A549 (cell line): ENCODE results near the gene PKNOX1. TPM values are rescaled to one million over a fixed set of nuclear protein-coding genes. Genes with fewer than 3 reads are reported as not detected.

Experiments used
- ATAC-seq, 2 experiments: fragments of 200-7000 bp in 1 of 2; fragments of >200 bp in 1 of 2; cut with Nextera tagmentation in 1 of 2; cut with Tn5 transposase in 1 of 2; 3 replicates each; pipeline versions ENCODE4 v1.8.0 to v1.9.1; 2018 to 2020; ENCODE audit warnings: mild to moderate bottlenecking in 1 of 2, moderate library complexity in 1 of 2
- CTCF ChIA-PET: fragments of 300-600 bp; sonication (Branson Sonifier 250); formaldehyde crosslinking; extraction: SDS; loops from one replicate; lab custom pipeline; 2021; ENCODE audit warnings: antibody characterized with exemption, inconsistent platforms; lab: Yijun Ruan, JAX
- POLR2A ChIA-PET: fragments of 350-600 bp; formaldehyde crosslinking; extraction: SDS; loops from one replicate; lab custom pipeline; 2021; ENCODE audit warnings: antibody characterized with exemption, inconsistent platforms; lab: Yijun Ruan, JAX
- DNase-seq, 2 experiments: peaks; one replicate each; pipeline versions ENCODE4 v3.0.0 to v3.0.0-alpha.2; 2011 to 2016; ENCODE audit warnings: low read depth in 1 of 2, low spot score in 1 of 2
- FAIRE-seq: peaks from 2 replicates; lab custom pipeline; 2011; peaks lifted over from hg19 to GRCh38; lab: Jason Lieb, UNC
- H3K27ac ChIP-seq, 2 experiments: fragments of >200 bp; sonication (Bioruptor Twin); formaldehyde crosslinking; 3 replicates each; pipeline ENCODE4 v1.5.1; 2016 to 2017
- H3K4me1 ChIP-seq: fragments of >200 bp; sonication (Bioruptor Twin); formaldehyde crosslinking; 3 replicates; pipeline ENCODE4 v1.6.1; 2016
- H3K4me2 ChIP-seq: fragments of >200 bp; sonication (Bioruptor Twin); formaldehyde crosslinking; 3 replicates; pipeline ENCODE4 v1.6.1; 2016
- H3K4me3 ChIP-seq: fragments of >200 bp; sonication (Bioruptor Twin); formaldehyde crosslinking; 3 replicates; pipeline ENCODE4 v1.5.1; 2016
- H3K9me3 ChIP-seq: fragments of >200 bp; sonication (Bioruptor Twin); formaldehyde crosslinking; 3 replicates; pipeline ENCODE4 v1.6.1; 2016
- CBX8 ChIP-seq: fragments of 200-600 bp; sonication (generic); IDR thresholded peaks from 2 replicates; pipeline ENCODE4 v1.6.1; 2016
- CEBPB ChIP-seq, 2 experiments: fragments of >200 bp in 1 of 2; sonication (Bioruptor Twin) in 1 of 2; formaldehyde crosslinking in 1 of 2; IDR thresholded peaks; 2 replicates each; pipeline ENCODE4 v1.6.1; 2012 to 2016
- CHD2 ChIP-seq: fragments of 150-350 bp; IDR thresholded peaks from 2 replicates; pipeline ENCODE4 v1.6.1; 2014; ENCODE audit warnings: low read length; ENCODE audit not compliant: partially characterized antibody
- CHD4 ChIP-seq: fragments of 200-600 bp; sonication (generic); IDR thresholded peaks from 2 replicates; pipeline ENCODE4 v1.6.1; 2016; ENCODE audit warnings: antibody characterized with exemption, mild to moderate bottlenecking, borderline replicate concordance
- EP300 ChIP-seq, 2 experiments: fragments of >200 bp; sonication (Bioruptor Twin); formaldehyde crosslinking; IDR thresholded peaks; 2 replicates in 1 of 2; 3 replicates in 1 of 2; pipeline ENCODE4 v1.6.1; 2016 to 2017
- FOSL2 ChIP-seq, 2 experiments: fragments of 450-650 bp in 1 of 2; fragments of >200 bp in 1 of 2; sonication (Bioruptor Twin) in 1 of 2; formaldehyde crosslinking; IDR thresholded peaks; 2 replicates each; pipeline versions ENCODE4 v1.5.0 to v1.6.1; 2016 to 2020; ENCODE audit warnings: mild to moderate bottlenecking in 1 of 2, moderate library complexity in 1 of 2
- FOXS1 ChIP-seq: fragments of 250-450 bp; sonication (Bioruptor Pico); IDR thresholded peaks from 2 replicates; pipeline ENCODE4 v1.5.0; 2020; ENCODE audit warnings: mild to moderate bottlenecking, moderate library complexity
- GATA3 ChIP-seq: IDR thresholded peaks from 2 replicates; pipeline ENCODE4 v1.6.1; 2012; ENCODE audit warnings: borderline replicate concordance
- HDAC2 ChIP-seq: fragments of 200-600 bp; sonication (generic); IDR thresholded peaks from 2 replicates; pipeline ENCODE4 v1.6.1; 2016
- KDM5A ChIP-seq: fragments of 200-600 bp; sonication (generic); IDR thresholded peaks from 2 replicates; pipeline ENCODE4 v1.6.1; 2016; ENCODE audit warnings: antibody characterized with exemption, mild to moderate bottlenecking
- MAFK ChIP-seq: fragments of 450-650 bp; IDR thresholded peaks from 2 replicates; pipeline ENCODE4 v1.6.1; 2014; ENCODE audit not compliant: partially characterized antibody
- NFE2L2 ChIP-seq: fragments of 150-350 bp; conservative IDR thresholded peaks from 2 replicates; pipeline ENCODE4 v1.6.1; 2014; ENCODE audit warnings: low read length
- NPAS2 ChIP-seq: fragments of 250-450 bp; sonication (Bioruptor Pico); IDR thresholded peaks from 2 replicates; pipeline ENCODE4 v1.8.0; 2022; ENCODE audit warnings: mild to moderate bottlenecking, moderate library complexity, borderline replicate concordance
- NR3C1 ChIP-seq: fragments of >200 bp; sonication (Bioruptor Twin); formaldehyde crosslinking; IDR thresholded peaks from 3 replicates; pipeline ENCODE4 v1.6.1; 2017
- POLR2AphosphoS2 ChIP-seq: conservative IDR thresholded peaks from 2 replicates; pipeline ENCODE4 v1.6.1; 2012; ENCODE audit warnings: low read length, improper control_type of control experiment, inconsistent platforms
- RAD21 ChIP-seq, 2 experiments: fragments of >200 bp in 1 of 2; sonication (Bioruptor Twin) in 1 of 2; formaldehyde crosslinking in 1 of 2; IDR thresholded peaks in 1 of 2; conservative IDR thresholded peaks in 1 of 2; 2 replicates in 1 of 2; 3 replicates in 1 of 2; pipeline ENCODE4 v1.6.1; 2012 to 2018; ENCODE audit warnings: inconsistent platforms in 1 of 2
- RNF2 ChIP-seq: fragments of 200-600 bp; sonication (generic); IDR thresholded peaks from 2 replicates; pipeline ENCODE4 v1.6.1; 2016; ENCODE audit warnings: low read depth, mild to moderate bottlenecking, antibody characterized with exemption, moderate library complexity, borderline replicate concordance
- TP53 ChIP-seq: fragments of 250-450 bp; sonication (Bioruptor Pico); IDR thresholded peaks from 2 replicates; pipeline ENCODE4 v1.5.0; 2021; ENCODE audit warnings: mild to moderate bottlenecking, moderate library complexity
- ZFP36 ChIP-seq: fragments of 450-650 bp; IDR thresholded peaks from 2 replicates; pipeline ENCODE4 v1.6.1; 2014; ENCODE audit warnings: borderline replicate concordance; ENCODE audit not compliant: partially characterized antibody
- WGBS: methylation state at CpG from one replicate; pipeline ENCODE4 v1.1.6; 2017; ENCODE audit errors: missing lambda C conversion rate; 5-methylcytosine and 5-hydroxymethylcytosine counted together
- polyA plus RNA-seq, 4 experiments: library from polyadenylated mRNA; depleted of rRNA in 3 of 4; stranded (reverse); fragments of >200 nt; fragmentation: RNase III in 1 of 4; extraction: RNeasy Plus Mini Kit Qiagen cat#74134 plus additional on column Dnase treatment in 1 of 4; gene quantifications; 2 replicates in 3 of 4; 3 replicates in 1 of 4; pipeline ENCODE4 v1.2.3, GENCODE V29; 2011 to 2017
- TF ChIP-seq, protein P1 (sequence below): fragments of >200 bp; sonication (Bioruptor Twin); formaldehyde crosslinking; IDR thresholded peaks from 3 replicates; pipeline ENCODE4 v1.6.1; 2016
- TF ChIP-seq, protein P2 (sequence below): IDR thresholded peaks from 2 replicates; pipeline ENCODE4 v1.6.1; 2012
- TF ChIP-seq, protein P3 (sequence below): fragments of 250-450 bp; sonication (Bioruptor Pico); IDR thresholded peaks from 2 replicates; pipeline ENCODE4 v1.5.0; 2020; ENCODE audit warnings: low read depth, mild to moderate bottlenecking, moderate library complexity
- TF ChIP-seq, protein P4 (sequence below): fragments of 200-600 bp; sonication (generic); IDR thresholded peaks from 2 replicates; pipeline ENCODE4 v1.6.1; 2016; ENCODE audit warnings: antibody characterized with exemption, mild to moderate bottlenecking, moderate library complexity
- TF ChIP-seq, protein P5 (sequence below): IDR thresholded peaks from 2 replicates; pipeline ENCODE4 v1.6.1; 2012; ENCODE audit warnings: low read depth, borderline replicate concordance

Gene PKNOX1
- polyA plus RNA-seq, 2 of the 4 experiments (the other 2 are of a cell fraction): 3.9 to 16.3 TPM

DNA sequence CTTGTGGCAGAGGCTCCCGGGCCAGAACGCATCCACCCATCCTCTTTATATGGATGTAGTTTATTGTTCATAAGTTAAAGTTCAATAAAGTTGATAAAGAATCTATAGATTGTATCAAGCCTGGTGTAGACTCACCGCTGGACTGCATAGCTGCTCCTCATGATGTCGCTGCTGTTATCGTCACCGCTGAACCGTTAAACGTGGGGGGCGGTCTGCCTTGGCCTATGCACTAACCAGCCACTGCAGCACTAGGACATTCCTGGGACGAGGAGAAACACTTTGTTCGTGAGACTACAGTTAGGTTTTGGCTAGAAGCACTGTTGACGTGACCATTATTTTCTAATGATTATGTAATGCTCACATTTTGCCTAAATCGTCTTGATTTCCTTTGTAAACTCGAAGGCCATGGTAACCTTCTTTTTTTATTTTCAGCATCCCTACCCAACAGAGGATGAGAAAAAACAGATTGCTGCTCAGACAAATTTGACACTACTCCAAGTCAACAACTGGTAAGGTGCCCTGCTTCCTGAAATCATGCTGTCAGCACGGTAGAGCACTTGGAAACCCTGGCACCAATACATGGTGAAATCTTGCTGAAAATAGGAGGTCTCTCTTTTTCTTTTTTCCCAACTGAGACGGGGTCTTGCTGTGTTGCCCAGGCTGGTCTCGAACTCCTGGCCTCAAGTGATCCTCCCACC, 50.2 kb downstream of the PKNOX1 start:
- TF ChIP-seq RAD21 (conservative IDR thresholded peaks at IDR 0.05 in 1 of 2, IDR thresholded peaks at IDR 0.05 in 1 of 2): no peak
- no peak for TF ChIP-seq FOXS1 (CRISPR knock-in tag)
- no peak for TF ChIP-seq TP53 (CRISPR knock-in tag)
- TF ChIP-seq NPAS2 (CRISPR knock-in tag): no peak
- TF ChIP-seq HDAC2: no peak
- no peak for TF ChIP-seq POLR2AphosphoS2
- TF ChIP-seq, protein P1, sequence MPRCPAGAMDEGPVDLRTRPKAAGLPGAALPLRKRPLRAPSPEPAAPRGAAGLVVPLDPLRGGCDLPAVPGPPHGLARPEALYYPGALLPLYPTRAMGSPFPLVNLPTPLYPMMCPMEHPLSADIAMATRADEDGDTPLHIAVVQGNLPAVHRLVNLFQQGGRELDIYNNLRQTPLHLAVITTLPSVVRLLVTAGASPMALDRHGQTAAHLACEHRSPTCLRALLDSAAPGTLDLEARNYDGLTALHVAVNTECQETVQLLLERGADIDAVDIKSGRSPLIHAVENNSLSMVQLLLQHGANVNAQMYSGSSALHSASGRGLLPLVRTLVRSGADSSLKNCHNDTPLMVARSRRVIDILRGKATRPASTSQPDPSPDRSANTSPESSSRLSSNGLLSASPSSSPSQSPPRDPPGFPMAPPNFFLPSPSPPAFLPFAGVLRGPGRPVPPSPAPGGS: no peak
- TF ChIP-seq RNF2: no peak
- TF ChIP-seq NFE2L2: no peak
- TF ChIP-seq ZFP36: no peak
- TF ChIP-seq, protein P2, sequence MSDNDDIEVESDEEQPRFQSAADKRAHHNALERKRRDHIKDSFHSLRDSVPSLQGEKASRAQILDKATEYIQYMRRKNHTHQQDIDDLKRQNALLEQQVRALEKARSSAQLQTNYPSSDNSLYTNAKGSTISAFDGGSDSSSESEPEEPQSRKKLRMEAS: no peak
- TF ChIP-seq, protein P3, sequence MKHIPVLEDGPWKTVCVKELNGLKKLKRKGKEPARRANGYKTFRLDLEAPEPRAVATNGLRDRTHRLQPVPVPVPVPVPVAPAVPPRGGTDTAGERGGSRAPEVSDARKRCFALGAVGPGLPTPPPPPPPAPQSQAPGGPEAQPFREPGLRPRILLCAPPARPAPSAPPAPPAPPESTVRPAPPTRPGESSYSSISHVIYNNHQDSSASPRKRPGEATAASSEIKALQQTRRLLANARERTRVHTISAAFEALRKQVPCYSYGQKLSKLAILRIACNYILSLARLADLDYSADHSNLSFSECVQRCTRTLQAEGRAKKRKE (CRISPR knock-in tag): no peak
- TF ChIP-seq NR3C1: no peak
- no peak for TF ChIP-seq CHD2
- no peak for TF ChIP-seq KDM5A
- TF ChIP-seq, all 56 proteins: peak for 0
- ATAC-seq (no peak), FAIRE-seq (no peak), DNase-seq (no peak)
- ChIA-PET CTCF (no interaction called here), POLR2A (no interaction called here)
- WGBS: 88% methylated on average over 17 of the region's 17 CpGs
- H3K4me3 ChIP-seq: no peak overlapping the region
- H3K4me2 ChIP-seq: no peak overlapping the region
- H3K27ac ChIP-seq: no peak overlapping the region
- no peaks in the 10 kb centered on the region for H3K4me1 ChIP-seq
- H3K9me3 ChIP-seq: no peaks in the 10 kb centered on the region

DNA sequence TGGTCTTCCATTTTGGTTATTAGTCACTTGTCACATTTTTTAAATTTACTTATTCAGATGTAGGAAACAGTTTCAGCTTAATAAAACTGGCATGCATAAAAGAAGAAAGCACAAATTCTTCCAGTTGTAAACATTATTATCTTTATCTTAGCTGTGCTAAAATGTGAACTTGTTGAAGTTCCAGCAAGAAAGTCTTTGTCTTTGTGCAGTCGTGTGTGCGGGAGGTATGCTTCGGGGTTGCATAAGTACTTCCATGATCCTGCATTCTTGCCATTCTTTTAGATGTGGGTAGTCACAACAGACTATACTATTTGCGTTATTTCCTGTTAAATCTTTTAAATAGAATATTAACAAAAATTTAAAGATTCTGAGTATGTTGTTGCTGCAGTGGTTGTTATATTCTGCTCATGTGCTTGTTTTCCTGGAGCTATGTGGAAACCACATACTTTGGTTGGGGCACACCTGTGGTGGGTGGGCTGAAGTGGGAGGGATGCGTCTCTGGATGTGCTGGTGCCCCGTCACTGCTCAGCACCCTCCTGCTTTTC, 51.3 kb downstream of the PKNOX1 start:
- ChIA-PET POLR2A (no interaction called here), CTCF (no interaction called here)
- FAIRE-seq (no peak), ATAC-seq (no peak), DNase-seq (no peak)
- Histone ChIP-seq H3K4me2 (no peak overlapping the region), H3K27ac (no peak overlapping the region), H3K4me1 (no peaks in the 10 kb centered on the region), H3K9me3 (no peaks in the 10 kb centered on the region), H3K4me3 (no peak overlapping the region)
- TF ChIP-seq EP300 (IDR thresholded peaks at IDR 0.05) (no peak), MAFK (no peak), CBX8 (no peak), CEBPB (IDR thresholded peaks at IDR 0.05) (no peak), KDM5A (no peak), CHD4 (no peak), FOSL2 (IDR thresholded peaks at IDR 0.05) (no peak), FOSL2 (CRISPR knock-in tag; IDR thresholded peaks at IDR 0.05) (no peak), CHD2 (no peak), GATA3 (no peak)
- TF ChIP-seq, protein P4, sequence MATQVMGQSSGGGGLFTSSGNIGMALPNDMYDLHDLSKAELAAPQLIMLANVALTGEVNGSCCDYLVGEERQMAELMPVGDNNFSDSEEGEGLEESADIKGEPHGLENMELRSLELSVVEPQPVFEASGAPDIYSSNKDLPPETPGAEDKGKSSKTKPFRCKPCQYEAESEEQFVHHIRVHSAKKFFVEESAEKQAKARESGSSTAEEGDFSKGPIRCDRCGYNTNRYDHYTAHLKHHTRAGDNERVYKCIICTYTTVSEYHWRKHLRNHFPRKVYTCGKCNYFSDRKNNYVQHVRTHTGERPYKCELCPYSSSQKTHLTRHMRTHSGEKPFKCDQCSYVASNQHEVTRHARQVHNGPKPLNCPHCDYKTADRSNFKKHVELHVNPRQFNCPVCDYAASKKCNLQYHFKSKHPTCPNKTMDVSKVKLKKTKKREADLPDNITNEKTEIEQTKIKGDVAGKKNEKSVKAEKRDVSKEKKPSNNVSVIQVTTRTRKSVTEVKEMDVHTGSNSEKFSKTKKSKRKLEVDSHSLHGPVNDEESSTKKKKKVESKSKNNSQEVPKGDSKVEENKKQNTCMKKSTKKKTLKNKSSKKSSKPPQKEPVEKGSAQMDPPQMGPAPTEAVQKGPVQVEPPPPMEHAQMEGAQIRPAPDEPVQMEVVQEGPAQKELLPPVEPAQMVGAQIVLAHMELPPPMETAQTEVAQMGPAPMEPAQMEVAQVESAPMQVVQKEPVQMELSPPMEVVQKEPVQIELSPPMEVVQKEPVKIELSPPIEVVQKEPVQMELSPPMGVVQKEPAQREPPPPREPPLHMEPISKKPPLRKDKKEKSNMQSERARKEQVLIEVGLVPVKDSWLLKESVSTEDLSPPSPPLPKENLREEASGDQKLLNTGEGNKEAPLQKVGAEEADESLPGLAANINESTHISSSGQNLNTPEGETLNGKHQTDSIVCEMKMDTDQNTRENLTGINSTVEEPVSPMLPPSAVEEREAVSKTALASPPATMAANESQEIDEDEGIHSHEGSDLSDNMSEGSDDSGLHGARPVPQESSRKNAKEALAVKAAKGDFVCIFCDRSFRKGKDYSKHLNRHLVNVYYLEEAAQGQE: no peak
- TF ChIP-seq, protein P5, sequence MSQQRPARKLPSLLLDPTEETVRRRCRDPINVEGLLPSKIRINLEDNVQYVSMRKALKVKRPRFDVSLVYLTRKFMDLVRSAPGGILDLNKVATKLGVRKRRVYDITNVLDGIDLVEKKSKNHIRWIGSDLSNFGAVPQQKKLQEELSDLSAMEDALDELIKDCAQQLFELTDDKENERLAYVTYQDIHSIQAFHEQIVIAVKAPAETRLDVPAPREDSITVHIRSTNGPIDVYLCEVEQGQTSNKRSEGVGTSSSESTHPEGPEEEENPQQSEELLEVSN: no peak
- TF ChIP-seq, protein P3 (CRISPR knock-in tag): no peak
- 87% methylated on average over 6 of the region's 6 CpGs for whole genome bisulfite sequencing
